ENCODE data around the gene LRRC45.

Gene LRRC45

GRCh38 chr17:82076018-82076784, 53.1 kb downstream of the LRRC45 start:
- H3K36me3 ChIP-seq (ENCODE audit: control insufficient read depth, insufficient read depth, low read length), result no peaks in the 10 kb centered on the region
- no peak overlapping the region for H3K27ac ChIP-seq
- H3K9ac ChIP-seq, result no peak overlapping the region
- H3K79me2 ChIP-seq, result no peaks in the 10 kb centered on the region
- no peak overlapping the region for H3K4me3 ChIP-seq (ENCODE audit: low read depth, low read length)
- H3K4me2 ChIP-seq (ENCODE audit: low read length), result no peak overlapping the region
- H3K4me1 ChIP-seq, result no peaks in the 10 kb centered on the region
- H3K27me3 ChIP-seq (ENCODE audit: control insufficient read depth, insufficient read depth, low read length), result no peaks in the 10 kb centered on the region
- TF ChIP-seq CTCF (IDR thresholded peaks at IDR 0.05), result no peak
- H2AFZ ChIP-seq, result no peak overlapping the region
- no peaks in the 10 kb centered on the region for H3K9me3 ChIP-seq (ENCODE audit: control insufficient read depth, low read length)

GRCh38 chr17:82076785-82077591, 53.9 kb downstream of the LRRC45 start:
- no peaks in the 10 kb centered on the region for H3K4me1 ChIP-seq
- no peaks in the 10 kb centered on the region for H3K27me3 ChIP-seq (ENCODE audit: control insufficient read depth, insufficient read depth, low read length)
- H3K79me2 ChIP-seq, result no peaks in the 10 kb centered on the region
- no peak for TF ChIP-seq CTCF (IDR thresholded peaks at IDR 0.05)
- H3K27ac ChIP-seq, result no peak overlapping the region
- H3K9me3 ChIP-seq (ENCODE audit: control insufficient read depth, low read length), result no peaks in the 10 kb centered on the region
- no peak overlapping the region for H3K4me3 ChIP-seq (ENCODE audit: low read depth, low read length)
- H2AFZ ChIP-seq, result no peak overlapping the region
- H3K9ac ChIP-seq, result no peak overlapping the region
- H3K36me3 ChIP-seq (ENCODE audit: control insufficient read depth, insufficient read depth, low read length), result no peaks in the 10 kb centered on the region
- H3K4me2 ChIP-seq (ENCODE audit: low read length), result no peak overlapping the region

- no peaks in the 10 kb centered on the region for H3K4me1 ChIP-seq
- no peaks in the 10 kb centered on the region for H3K36me3 ChIP-seq (ENCODE audit: control insufficient read depth, insufficient read depth, low read length)
- H2AFZ ChIP-seq, result no peak overlapping the region
- no peak overlapping the region for H3K27ac ChIP-seq
- H3K79me2 ChIP-seq, result no peaks in the 10 kb centered on the region
- no peak for TF ChIP-seq CTCF (IDR thresholded peaks at IDR 0.05)
- no peaks in the 10 kb centered on the region for H3K27me3 ChIP-seq (ENCODE audit: control insufficient read depth, insufficient read depth, low read length)
- no peak overlapping the region for H3K4me2 ChIP-seq (ENCODE audit: low read length)
- no peak overlapping the region for H3K9ac ChIP-seq
- no peak overlapping the region for H3K4me3 ChIP-seq (ENCODE audit: low read depth, low read length)
- H3K9me3 ChIP-seq (ENCODE audit: control insufficient read depth, low read length), result no peaks in the 10 kb centered on the region
These were observed 54.7 kb downstream of the LRRC45 start for GRCh38 chr17:82077617-82078358.

GRCh38 chr17:82078433-82078832, 55.3 kb downstream of the LRRC45 start:
- H3K79me2 ChIP-seq, result no peaks in the 10 kb centered on the region
- H3K9me3 ChIP-seq (ENCODE audit: control insufficient read depth, low read length), result no peaks in the 10 kb centered on the region
- TF ChIP-seq CTCF (IDR thresholded peaks at IDR 0.05), result no peak
- H3K4me3 ChIP-seq (ENCODE audit: low read depth, low read length), result no peak overlapping the region
- H3K36me3 ChIP-seq (ENCODE audit: control insufficient read depth, insufficient read depth, low read length), result no peaks in the 10 kb centered on the region
- H3K27ac ChIP-seq, result no peak overlapping the region
- no peak overlapping the region for H3K9ac ChIP-seq
- no peak overlapping the region for H3K4me2 ChIP-seq (ENCODE audit: low read length)
- no peaks in the 10 kb centered on the region for H3K27me3 ChIP-seq (ENCODE audit: control insufficient read depth, insufficient read depth, low read length)
- no peaks in the 10 kb centered on the region for H3K4me1 ChIP-seq
- no peak overlapping the region for H2AFZ ChIP-seq
